SK-N-SH treated with all-trans-retinoic acid at 6 μM for 48 hours (cell line): Measurements from ENCODE around the gene TNXB.

Source experiments
- CREB5 ChIP-seq: fragments of 250-450 bp; sonication (Bioruptor Pico); IDR thresholded peaks from 2 replicates; pipeline ENCODE4 v1.5.1; 2020; ENCODE audit warnings: low read depth, mild to moderate bottlenecking, moderate library complexity
- ZFP3 ChIP-seq: fragments of 250-450 bp; sonication (Bioruptor Pico); IDR thresholded peaks from 2 replicates; pipeline ENCODE4 v1.5.0; 2020; ENCODE audit warnings: mild to moderate bottlenecking, moderate library complexity
- ZFP30 ChIP-seq: fragments of 450-650 bp; formaldehyde crosslinking; IDR thresholded peaks from 2 replicates; pipeline ENCODE4 v1.5.0; 2022; ENCODE audit warnings: mild to moderate bottlenecking, moderate library complexity
- ZNF70 ChIP-seq: fragments of 450-650 bp; formaldehyde crosslinking; IDR thresholded peaks from 2 replicates; pipeline ENCODE4 v1.5.0; 2020; ENCODE audit warnings: mild to moderate bottlenecking, moderate library complexity

GRCh38 chr6:32139590-32139989 lies 30.5 kb upstream of the TNXB start:
- TF ChIP-seq ZNF70 (CRISPR knock-in tag) (no peak), ZFP3 (CRISPR knock-in tag) (no peak), CREB5 (CRISPR knock-in tag) (no peak), ZFP30 (CRISPR knock-in tag) (no peak)
